Endothelial cell of umbilical vein (primary cell): Measurements from ENCODE around the gene ENG. TPM values are rescaled to one million over a fixed set of nuclear protein-coding genes. Genes with fewer than 3 reads are reported as not detected.
"Not testable (repeated sequence)": the region's sequence is repeated elsewhere in the genome, so short reads cannot be mapped to it uniquely, and the experiment has no call there.

Source experiments
- BruUV-seq: library from RNA; stranded (reverse); fragments of 400-500 nt; replicated peaks from 2 replicates; lab custom pipeline; 2021; lab: Mats Ljungman, UMichigan
- CTCF ChIA-PET: fragments of 300-600, 350-600 bp; sonication (Branson Sonifier 250); formaldehyde crosslinking; loops from one replicate; lab custom pipeline; 2021; ENCODE audit warnings: antibody characterized with exemption, inconsistent platforms; lab: Charles Lee
- POLR2A ChIA-PET: fragments of 300-600, 350-600 bp; sonication (Branson Sonifier 250); formaldehyde crosslinking; loops from one replicate; lab custom pipeline; 2021; ENCODE audit warnings: antibody characterized with exemption, inconsistent platforms; lab: Charles Lee
- DNase-seq: peaks from one replicate; pipeline ENCODE4 v3.0.0-alpha.2; 2011; ENCODE audit warnings: low read depth, low spot score
- FAIRE-seq: peaks from 2 replicates; lab custom pipeline; 2011; peaks lifted over from hg19 to GRCh38; lab: Jason Lieb, UNC
- H2AFZ ChIP-seq: 2 replicates; pipeline ENCODE4 v1.6.0; 2012; ENCODE audit warnings: low read depth, low read length, control low read depth, inconsistent platforms
- H3K27ac ChIP-seq: 2 replicates; pipeline ENCODE4 v1.5.1; 2011; ENCODE audit warnings: low read depth, mild to moderate bottlenecking, control low read depth, low read length, moderate library complexity; ENCODE audit not compliant: insufficient read depth
- H3K27me3 ChIP-seq, 2 experiments: 2 replicates each; pipeline versions ENCODE4 v1.6.0 to v1.6.1; 2011; ENCODE audit warnings: low read length in 2 of 2, mixed read lengths in 1 of 2; ENCODE audit not compliant: control insufficient read depth in 2 of 2, insufficient read depth in 2 of 2
- H3K36me3 ChIP-seq, 2 experiments: 2 replicates in 1 of 2; 3 replicates in 1 of 2; pipeline ENCODE4 v1.5.1; 2011; ENCODE audit warnings: low read length in 2 of 2, mild to moderate bottlenecking in 1 of 2, moderate library complexity in 1 of 2; ENCODE audit not compliant: control insufficient read depth in 2 of 2, insufficient read depth in 2 of 2; ENCODE audit errors: extremely low read depth in 1 of 2
- H3K4me1 ChIP-seq: 3 replicates; pipeline ENCODE4 v1.5.1; 2011; ENCODE audit warnings: mild to moderate bottlenecking, low read length; ENCODE audit not compliant: control insufficient read depth, insufficient read depth; ENCODE audit errors: extremely low read depth
- H3K4me2 ChIP-seq: 2 replicates; pipeline ENCODE4 v1.6.1; 2011; ENCODE audit warnings: low read length, control low read depth, mixed read lengths; ENCODE audit not compliant: insufficient read depth
- H3K4me3 ChIP-seq, 3 experiments: fragments of 200-600 bp in 1 of 3; sonication (generic), shearing (Covaris generic) in 1 of 3; replicated peaks in 1 of 3; 2 replicates each; pipeline ENCODE4 v1.5.1; 2011 to 2016; ENCODE audit warnings: control low read depth in 3 of 3, low read length in 3 of 3, mild to moderate bottlenecking in 2 of 3, inconsistent platforms in 1 of 3, low read depth in 1 of 3, moderate library complexity in 1 of 3; ENCODE audit not compliant: insufficient read depth in 1 of 3
- H3K79me2 ChIP-seq: 2 replicates; pipeline ENCODE4 v1.6.0; 2012; ENCODE audit warnings: low read length, inconsistent platforms; ENCODE audit not compliant: control insufficient read depth, insufficient read depth
- H3K9ac ChIP-seq: replicated peaks from 2 replicates; pipeline ENCODE3; 2011; ENCODE audit warnings: low read length, control low read depth; ENCODE audit not compliant: insufficient read depth; ENCODE audit errors: extremely low read depth
- H3K9me1 ChIP-seq: replicated peaks from 3 replicates; pipeline ENCODE4 v1.6.0; 2011; ENCODE audit warnings: mild to moderate bottlenecking, low read length; ENCODE audit not compliant: control insufficient read depth, insufficient read depth; ENCODE audit errors: extremely low read depth
- H3K9me3 ChIP-seq: replicated peaks from 2 replicates; pipeline ENCODE4 v1.5.1; 2012; ENCODE audit warnings: low read length, inconsistent platforms; ENCODE audit not compliant: control insufficient read depth, insufficient read depth
- H4K20me1 ChIP-seq: replicated peaks from 2 replicates; pipeline ENCODE3; 2011; ENCODE audit warnings: mild to moderate bottlenecking, low read length; ENCODE audit not compliant: control insufficient read depth, insufficient read depth; ENCODE audit errors: extremely low read depth
- CTCF ChIP-seq, 2 donors: IDR thresholded peaks; 1 replicate in 1 of 2; 2 replicates in 1 of 2; pipeline ENCODE4 v1.5.1; 2011; ENCODE audit warnings: low read length in 2 of 2, mild to moderate bottlenecking in 2 of 2, moderate library complexity in 2 of 2, control low read depth in 1 of 2, inconsistent platforms in 1 of 2, low read depth in 1 of 2; ENCODE audit not compliant: insufficient read depth in 1 of 2; ENCODE audit errors: extremely low read depth in 1 of 2
- FOS ChIP-seq: IDR thresholded peaks from 2 replicates; pipeline ENCODE4 v1.6.1; 2011; ENCODE audit warnings: mild to moderate bottlenecking, low read length, moderate library complexity, borderline replicate concordance; ENCODE audit not compliant: insufficient read depth
- GATA2 ChIP-seq: IDR thresholded peaks from 2 replicates; pipeline ENCODE4 v1.7.0; 2011; ENCODE audit warnings: low read depth, mild to moderate bottlenecking, moderate library complexity, mixed read lengths, low read length; ENCODE audit not compliant: insufficient read length, insufficient read depth
- JUN ChIP-seq: IDR thresholded peaks from 2 replicates; pipeline ENCODE4 v1.6.1; 2011; ENCODE audit warnings: borderline replicate concordance, low read depth; ENCODE audit not compliant: insufficient read length, insufficient read depth
- MYC ChIP-seq: IDR thresholded peaks from one replicate; pipeline ENCODE4 v1.6.1; 2011; ENCODE audit warnings: mild to moderate bottlenecking, low read depth, low read length
- POLR2A ChIP-seq: IDR thresholded peaks from 2 replicates; pipeline ENCODE4 v1.6.1; 2012; ENCODE audit warnings: low read depth, mild to moderate bottlenecking, control low read depth, low read length
- POLR2AphosphoS5 ChIP-seq: IDR thresholded peaks from 2 replicates; pipeline ENCODE4 v1.6.1; 2012; ENCODE audit warnings: low read depth, mild to moderate bottlenecking, control low read depth, low read length, moderate library complexity; ENCODE audit not compliant: insufficient read depth
- dilution Hi-C: fragments of 300-500 bp; cut with MboI; formaldehyde crosslinking; loops from one replicate; pipeline ENCODE4 v1.15.0; 2019; ENCODE audit warnings: low sequenced_read_pairs; ENCODE audit not compliant: extremely low pct_ligation_motif_present
- intact Hi-C: fragments of 100-400 bp; cut with micrococcal nuclease; formaldehyde crosslinking; loops from one replicate; pipeline ENCODE4 v1.10.0; 2022
- polyA plus RNA-seq, 4 experiments: library from polyadenylated mRNA; depleted of rRNA in 3 of 4; stranded (reverse) in 3 of 4; unstranded in 1 of 4; fragments of >200 nt; gene quantifications; 2 replicates each; pipeline versions ENCODE4 v1.2.1 to v1.2.3, GENCODE V29; 2011 to 2012; ENCODE audit warnings: missing spikeins in 1 of 4
- total RNA-seq: library from RNA; stranded (reverse); gene quantifications from 2 replicates; pipeline ENCODE4 v1.2.3, GENCODE V29; 2021

Gene ENG
- total and polyA plus RNA-seq, 2 donors (not counting 3 experiments of a cell fraction or from before 2014, with no cell fraction given), result 338 to 728 TPM

GRCh38 chr9:127846443-127847177 is 7.8 kb downstream of the ENG start:
- no peaks in the 10 kb centered on the region for H3K27me3 ChIP-seq
- H3K9me1 ChIP-seq, result no peaks in the 10 kb centered on the region
- TF ChIP-seq FOS, result no peak
- TF ChIP-seq POLR2A, result no peak
- TF ChIP-seq MYC, result no peak
- TF ChIP-seq GATA2, result peak; percentile 84
- no peak for TF ChIP-seq POLR2AphosphoS5
- TF ChIP-seq JUN, result no peak
- TF ChIP-seq CTCF (IDR thresholded peaks at IDR 0.05; ENCODE audit: extremely low read depth in 1 of 2, insufficient read depth in 1 of 2, low read depth in 1 of 2, low read length in 2 of 2), result no peak
- intact Hi-C loops (loop anchor here (1.0 kb wide), 1 partner anchor 8 kb away; no protein-coding TSS in a partner anchor), dilution Hi-C loops (no loop called here)
- ChIA-PET CTCF (interaction anchor here (1.0 to 2.1 kb wide), 7 partner anchors 7 to 23 kb away, joined by 3 to 24 read pairs (median 7); partner anchors contain the start of gene ENG), POLR2A (interaction anchor here (0.8 to 1.2 kb wide), 2 partner anchors 8 to 19 kb away, joined by 4 to 8 read pairs; no protein-coding TSS in a partner anchor)
- H3K27ac ChIP-seq, result peak overlapping the region; percentile 97
- no peaks in the 10 kb centered on the region for H3K9me3 ChIP-seq
- peak overlapping the region; percentile 83 for H3K9ac ChIP-seq
- H3K36me3 ChIP-seq, result peaks cover 22 to 30% of the 10 kb centered on the region in 2 experiments
- no peak overlapping the region for H2AFZ ChIP-seq
- peaks cover 91% of the 10 kb centered on the region for H3K79me2 ChIP-seq
- H3K4me3 ChIP-seq, result peak overlapping the region in 1 of 3 experiments; percentile 41
- DNase-seq, result peak; percentile 80
- BruUV-seq, result no TSS peak
- no peak for FAIRE-seq
- H4K20me1 ChIP-seq, result no peaks in the 10 kb centered on the region
- H3K4me2 ChIP-seq, result peak overlapping the region; percentile 76
- peaks cover 79% of the 10 kb centered on the region for H3K4me1 ChIP-seq

- ChIA-PET CTCF (interaction anchor here (1.3 to 2.4 kb wide), 3 partner anchors 8 to 59 kb away, joined by 3 to 13 read pairs (median 7); partner anchors contain the start of gene ENG), POLR2A (interaction anchor here (0.6 kb wide), 1 partner anchor 37 kb away, joined by 5 read pairs; no protein-coding TSS in a partner anchor)
- H3K27ac ChIP-seq, result peak overlapping the region; percentile 97
- FAIRE-seq, H3K4me3 ChIP-seq, dilution Hi-C loops, H3K9me3 ChIP-seq, H3K27me3 ChIP-seq, H2AFZ ChIP-seq, DNase-seq, BruUV-seq, H4K20me1 ChIP-seq, H3K9me1 ChIP-seq: not testable (repeated sequence)
- peaks cover 84% of the 10 kb centered on the region for H3K4me1 ChIP-seq
- peak overlapping the region; percentile 76 for H3K4me2 ChIP-seq
- peak overlapping the region; percentile 83 for H3K9ac ChIP-seq
- peaks cover 30 to 36% of the 10 kb centered on the region in 2 experiments for H3K36me3 ChIP-seq
- intact Hi-C loops, result loop anchor here (1.0 kb wide), 3 partner anchors 7 to 13 kb away; partner anchors contain the start of gene ENG
- H3K79me2 ChIP-seq, result peaks cover 91% of the 10 kb centered on the region
Measured at GRCh38 chr9:127845619-127846018, 8.8 kb downstream of the ENG start.
